Bronchial epithelial cell (primary cell): ENCODE data around the gene TSPOAP1. TPM values are rescaled to one million over a fixed set of nuclear protein-coding genes. Genes with fewer than 3 reads are reported as not detected.

Source experiments
- DNase-seq: peaks from one replicate; pipeline ENCODE4 v3.0.0-alpha.2; 2010; ENCODE audit warnings: low read depth
- FAIRE-seq: peaks from 2 replicates; lab custom pipeline; 2011; peaks lifted over from hg19 to GRCh38; lab: Jason Lieb, UNC
- H3K27me3 ChIP-seq: 2 replicates; pipeline ENCODE4 v1.5.1; 2011; ENCODE audit warnings: low read length; ENCODE audit not compliant: control insufficient read depth, insufficient read depth
- H3K36me3 ChIP-seq: 2 replicates; pipeline ENCODE4 v1.5.1; 2011; ENCODE audit warnings: low read length; ENCODE audit not compliant: control insufficient read depth, insufficient read depth
- H3K4me3 ChIP-seq: 2 replicates; pipeline ENCODE4 v1.5.1; 2011; ENCODE audit warnings: mild to moderate bottlenecking, low read depth, low read length, control low read depth
- CTCF ChIP-seq: IDR thresholded peaks from 2 replicates; pipeline ENCODE4 v1.5.1; 2011; ENCODE audit warnings: mild to moderate bottlenecking, moderate library complexity, low read length, control low read depth, inconsistent platforms; ENCODE audit not compliant: insufficient read depth, severe bottlenecking
- total RNA-seq: library from RNA; depleted of rRNA; stranded (reverse); fragments of >200 nt; gene quantifications from 2 replicates; pipeline ENCODE4 v1.2.1, GENCODE V29; 2014

The TSPOAP1 gene
- total RNA-seq = 0.26 and 0.53 TPM in 2 replicates

- peaks cover 16% of the 10 kb centered on the region for H3K27me3 ChIP-seq
- TF ChIP-seq CTCF = no peak
- FAIRE-seq (no peak), DNase-seq (no peak)
- no peaks in the 10 kb centered on the region for H3K36me3 ChIP-seq
- H3K4me3 ChIP-seq = no peak within 1 kb of the TSS
Measured at GRCh38 chr17:58328195-58329034, at the start of gene TSPOAP1. Gene TSPOAP1 (minus strand): TSS chr17:58328795. CDS start chr17:58327920, 875 bp downstream.

GRCh38 chr17:58377661-58378060, 49.1 kb upstream of the TSPOAP1 start:
- no peak for TF ChIP-seq CTCF
- no peak overlapping the region for H3K4me3 ChIP-seq
- DNase-seq (no peak), FAIRE-seq (no peak)
- H3K36me3 ChIP-seq = no peaks in the 10 kb centered on the region
- H3K27me3 ChIP-seq = no peaks in the 10 kb centered on the region

- H3K27me3 ChIP-seq = no peaks in the 10 kb centered on the region
- TF ChIP-seq CTCF = no peak
Measured at GRCh38 chr17:58377093-58377601, 48.6 kb upstream of the TSPOAP1 start.

GRCh38 chr17:58376472-58377000, 47.9 kb upstream of the TSPOAP1 start:
- DNase-seq (no peak), FAIRE-seq (peak; percentile 40)
- TF ChIP-seq CTCF = no peak
- Histone ChIP-seq H3K4me3 (no peak overlapping the region), H3K36me3 (no peaks in the 10 kb centered on the region), H3K27me3 (no peaks in the 10 kb centered on the region)

More at GRCh38 chr17:58377093-58377601, 48.6 kb upstream of the TSPOAP1 start:
- Histone ChIP-seq H3K4me3 (no peak overlapping the region), H3K36me3 (no peaks in the 10 kb centered on the region)
- no peak for FAIRE-seq
- peak; percentile 90 for DNase-seq

GRCh38 chr17:58375811-58376210, 47.2 kb upstream of the TSPOAP1 start:
- Histone ChIP-seq H3K27me3 (no peaks in the 10 kb centered on the region), H3K36me3 (peaks cover 4% of the 10 kb centered on the region), H3K4me3 (no peak overlapping the region)
- FAIRE-seq = no peak
- no peak for DNase-seq
- no peak for TF ChIP-seq CTCF
